ENCODE results near the gene KLHL29. TPM values are rescaled to one million over a fixed set of nuclear protein-coding genes. Genes with fewer than 3 reads are reported as not detected.

Gene KLHL29
- total RNA-seq, 1 experiment from 2014 or later, result 7.7 TPM

DNA sequence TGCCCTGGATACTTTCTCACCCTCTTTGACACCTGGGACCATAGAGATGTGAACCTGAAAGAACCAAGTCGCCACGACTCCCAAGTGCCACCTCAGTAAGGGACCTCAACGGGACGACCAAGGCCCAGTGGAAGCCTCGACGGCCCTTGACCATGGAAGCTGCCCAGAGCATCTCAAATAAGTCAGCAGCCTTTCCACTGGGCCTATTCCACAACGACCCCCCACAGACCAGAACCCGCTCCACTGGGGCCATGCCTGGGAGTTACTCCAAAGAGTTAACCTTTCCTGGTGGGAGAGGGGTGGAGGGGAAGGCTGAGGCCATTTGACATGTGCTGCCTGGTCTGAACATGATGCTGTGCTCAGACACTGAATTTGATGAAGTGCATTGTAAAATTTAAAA is 146.9 kb downstream of the KLHL29 start:
- Histone ChIP-seq H3K36me3 (ENCODE audit: control insufficient read depth, insufficient read depth, low read length) (no peaks in the 10 kb centered on the region), H3K4me3 (ENCODE audit: low read depth in 2 of 2, low read length in 2 of 2) (no peak overlapping the region), H3K4me1 (ENCODE audit: control insufficient read depth, insufficient read depth, low read length) (peaks cover 4% of the 10 kb centered on the region; the same call in 1 of the 2 replicates), H3K27ac (ENCODE audit: low read length) (no peak overlapping the region), H3K27me3 (ENCODE audit: control insufficient read depth, insufficient read depth, low read length) (no peaks in the 10 kb centered on the region), H3K9me3 (ENCODE audit: control insufficient read depth, insufficient read depth, low read depth, low read length) (no peaks in the 10 kb centered on the region)
- ATAC-seq (no peak), DNase-seq (ENCODE audit: low read depth, low spot score) (no peak)
- intact Hi-C loops (cut with micrococcal nuclease; ENCODE audit: unreplicated experiment), result no loop called here
- BruUV-seq (replicated peaks), result no TSS peak
- CTCF ChIA-PET, result no interaction called here
- TF ChIP-seq TCF7L2 (IDR thresholded peaks at IDR 0.05; ENCODE audit: low read depth, low read length), result no peak
- no peak for TF ChIP-seq SIN3A (IDR thresholded peaks at IDR 0.05; ENCODE audit: borderline replicate concordance, insufficient read depth, low read depth, low read length)
- TF ChIP-seq POLR2AphosphoS5 (IDR thresholded peaks at IDR 0.05; ENCODE audit: low read depth, low read length), result no peak
- TF ChIP-seq, protein P1, sequence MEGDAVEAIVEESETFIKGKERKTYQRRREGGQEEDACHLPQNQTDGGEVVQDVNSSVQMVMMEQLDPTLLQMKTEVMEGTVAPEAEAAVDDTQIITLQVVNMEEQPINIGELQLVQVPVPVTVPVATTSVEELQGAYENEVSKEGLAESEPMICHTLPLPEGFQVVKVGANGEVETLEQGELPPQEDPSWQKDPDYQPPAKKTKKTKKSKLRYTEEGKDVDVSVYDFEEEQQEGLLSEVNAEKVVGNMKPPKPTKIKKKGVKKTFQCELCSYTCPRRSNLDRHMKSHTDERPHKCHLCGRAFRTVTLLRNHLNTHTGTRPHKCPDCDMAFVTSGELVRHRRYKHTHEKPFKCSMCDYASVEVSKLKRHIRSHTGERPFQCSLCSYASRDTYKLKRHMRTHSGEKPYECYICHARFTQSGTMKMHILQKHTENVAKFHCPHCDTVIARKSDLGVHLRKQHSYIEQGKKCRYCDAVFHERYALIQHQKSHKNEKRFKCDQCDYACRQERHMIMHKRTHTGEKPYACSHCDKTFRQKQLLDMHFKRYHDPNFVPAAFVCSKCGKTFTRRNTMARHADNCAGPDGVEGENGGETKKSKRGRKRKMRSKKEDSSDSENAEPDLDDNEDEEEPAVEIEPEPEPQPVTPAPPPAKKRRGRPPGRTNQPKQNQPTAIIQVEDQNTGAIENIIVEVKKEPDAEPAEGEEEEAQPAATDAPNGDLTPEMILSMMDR (IDR thresholded peaks at IDR 0.05), result no peak
- TF ChIP-seq, protein P2, sequence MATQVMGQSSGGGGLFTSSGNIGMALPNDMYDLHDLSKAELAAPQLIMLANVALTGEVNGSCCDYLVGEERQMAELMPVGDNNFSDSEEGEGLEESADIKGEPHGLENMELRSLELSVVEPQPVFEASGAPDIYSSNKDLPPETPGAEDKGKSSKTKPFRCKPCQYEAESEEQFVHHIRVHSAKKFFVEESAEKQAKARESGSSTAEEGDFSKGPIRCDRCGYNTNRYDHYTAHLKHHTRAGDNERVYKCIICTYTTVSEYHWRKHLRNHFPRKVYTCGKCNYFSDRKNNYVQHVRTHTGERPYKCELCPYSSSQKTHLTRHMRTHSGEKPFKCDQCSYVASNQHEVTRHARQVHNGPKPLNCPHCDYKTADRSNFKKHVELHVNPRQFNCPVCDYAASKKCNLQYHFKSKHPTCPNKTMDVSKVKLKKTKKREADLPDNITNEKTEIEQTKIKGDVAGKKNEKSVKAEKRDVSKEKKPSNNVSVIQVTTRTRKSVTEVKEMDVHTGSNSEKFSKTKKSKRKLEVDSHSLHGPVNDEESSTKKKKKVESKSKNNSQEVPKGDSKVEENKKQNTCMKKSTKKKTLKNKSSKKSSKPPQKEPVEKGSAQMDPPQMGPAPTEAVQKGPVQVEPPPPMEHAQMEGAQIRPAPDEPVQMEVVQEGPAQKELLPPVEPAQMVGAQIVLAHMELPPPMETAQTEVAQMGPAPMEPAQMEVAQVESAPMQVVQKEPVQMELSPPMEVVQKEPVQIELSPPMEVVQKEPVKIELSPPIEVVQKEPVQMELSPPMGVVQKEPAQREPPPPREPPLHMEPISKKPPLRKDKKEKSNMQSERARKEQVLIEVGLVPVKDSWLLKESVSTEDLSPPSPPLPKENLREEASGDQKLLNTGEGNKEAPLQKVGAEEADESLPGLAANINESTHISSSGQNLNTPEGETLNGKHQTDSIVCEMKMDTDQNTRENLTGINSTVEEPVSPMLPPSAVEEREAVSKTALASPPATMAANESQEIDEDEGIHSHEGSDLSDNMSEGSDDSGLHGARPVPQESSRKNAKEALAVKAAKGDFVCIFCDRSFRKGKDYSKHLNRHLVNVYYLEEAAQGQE (IDR thresholded peaks at IDR 0.05; ENCODE audit: insufficient read depth in 1 of 2, low read depth in 2 of 2, low read length in 1 of 2), result no peak
- POLR2A ChIA-PET, result no interaction called here
- in situ Hi-C loops (cut with HindIII; ENCODE audit: low pct_unique_long_range_greater_than_20kb, low sequenced_read_pairs), result no loop called here

DNA sequence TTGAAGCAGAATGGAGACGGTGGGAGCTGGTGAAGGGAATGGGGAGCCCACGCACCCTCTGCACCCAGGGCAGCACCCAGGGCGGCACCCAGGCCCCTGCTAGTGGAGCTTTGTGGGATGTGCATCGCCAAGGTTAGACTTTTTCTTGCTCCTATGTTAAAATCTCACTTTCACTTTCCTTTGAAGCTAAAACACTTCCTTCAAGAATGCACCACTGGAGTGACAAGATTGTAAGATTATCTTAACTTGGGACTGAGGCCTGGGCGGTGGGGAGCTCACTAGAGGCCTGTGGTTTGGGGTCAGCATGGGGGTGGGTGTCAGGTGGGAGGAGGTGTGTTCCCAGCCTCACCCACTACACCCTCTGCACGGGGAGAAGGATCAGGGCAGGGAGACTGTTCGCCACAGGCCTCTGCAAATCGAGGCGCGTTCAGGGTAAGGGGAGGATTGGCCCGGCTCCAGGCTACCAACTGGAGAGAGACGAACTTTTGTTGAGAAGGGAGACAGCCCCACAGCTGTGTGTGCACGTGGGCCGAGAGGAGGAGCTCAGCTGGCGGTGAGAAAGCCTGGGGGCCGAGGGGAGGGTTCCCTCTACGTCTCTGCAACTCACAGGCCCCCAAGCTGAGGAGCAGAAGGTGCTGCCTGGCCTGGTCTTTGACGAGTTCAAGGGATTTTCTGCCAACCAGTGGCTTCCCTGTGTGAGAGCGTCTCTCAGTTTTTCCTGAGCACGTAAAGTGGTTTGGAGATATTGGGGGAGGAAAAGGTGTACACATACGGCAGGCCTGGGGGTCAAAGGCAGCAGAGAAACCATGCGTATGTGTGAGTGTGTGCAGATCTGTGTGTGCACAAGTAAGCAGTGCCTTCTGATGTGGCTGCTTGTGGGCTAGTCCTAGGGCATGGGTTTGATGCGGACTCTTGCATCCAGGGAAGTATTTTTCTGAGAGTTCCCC is 147.7 kb downstream of the KLHL29 start:
- Histone ChIP-seq H3K4me1 (ENCODE audit: control insufficient read depth, insufficient read depth, low read length) (peaks cover 4% of the 10 kb centered on the region; the same call in 1 of the 2 replicates), H3K27me3 (ENCODE audit: control insufficient read depth, insufficient read depth, low read length) (no peaks in the 10 kb centered on the region), H3K9me3 (ENCODE audit: control insufficient read depth, insufficient read depth, low read depth, low read length) (no peaks in the 10 kb centered on the region), H3K4me3 (ENCODE audit: low read depth in 2 of 2, low read length in 2 of 2) (no peak overlapping the region), H3K36me3 (ENCODE audit: control insufficient read depth, insufficient read depth, low read length) (no peaks in the 10 kb centered on the region), H3K27ac (ENCODE audit: low read length) (no peak overlapping the region)
- TF ChIP-seq TCF7L2 (IDR thresholded peaks at IDR 0.05; ENCODE audit: low read depth, low read length) (no peak), POLR2AphosphoS5 (IDR thresholded peaks at IDR 0.05; ENCODE audit: low read depth, low read length) (no peak)
- intact Hi-C loops (cut with micrococcal nuclease; ENCODE audit: unreplicated experiment) (no loop called here), in situ Hi-C loops (cut with HindIII; ENCODE audit: low pct_unique_long_range_greater_than_20kb, low sequenced_read_pairs) (no loop called here)
- ATAC-seq, result 0 out of 2 replicates have a peak, but pooled peaks have one; percentile 18
- ChIA-PET CTCF (no interaction called here), POLR2A (no interaction called here)
- no peak for DNase-seq (ENCODE audit: low read depth, low spot score)
- BruUV-seq (replicated peaks), result no TSS peak

DNA sequence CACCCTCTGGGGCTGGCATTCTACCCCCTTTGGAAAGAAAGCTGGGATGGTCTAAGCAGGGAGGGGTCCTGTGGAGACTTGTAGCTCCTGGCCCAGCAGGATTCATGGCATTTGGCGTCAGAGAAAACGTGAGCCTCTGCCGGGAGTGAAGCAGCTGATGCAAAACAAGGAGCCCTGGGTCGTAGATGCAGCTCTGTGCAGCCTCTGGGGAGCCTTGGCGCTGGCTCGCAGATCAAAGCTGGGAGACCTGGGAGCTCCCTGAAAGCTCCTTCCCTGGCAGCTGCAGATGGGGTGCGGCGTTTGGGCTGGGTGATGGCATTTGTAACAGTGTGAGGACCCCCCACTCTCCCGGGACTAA is 148.3 kb downstream of the KLHL29 start:
- in situ Hi-C loops (cut with HindIII; ENCODE audit: low pct_unique_long_range_greater_than_20kb, low sequenced_read_pairs), result no loop called here
- DNase-seq (ENCODE audit: low read depth, low spot score) (no peak), ATAC-seq (0 out of 2 replicates have a peak, but pooled peaks have one; percentile 9)
- POLR2A ChIA-PET, result no interaction called here
- H3K4me1 ChIP-seq (ENCODE audit: control insufficient read depth, insufficient read depth, low read length), result peaks cover 4% of the 10 kb centered on the region; the same call in 1 of the 2 replicates
- no peaks in the 10 kb centered on the region for H3K27me3 ChIP-seq (ENCODE audit: control insufficient read depth, insufficient read depth, low read length)
- no peak overlapping the region for H3K4me3 ChIP-seq (ENCODE audit: low read depth in 2 of 2, low read length in 2 of 2)
- TF ChIP-seq TCF7L2 (IDR thresholded peaks at IDR 0.05; ENCODE audit: low read depth, low read length) (no peak), POLR2AphosphoS5 (IDR thresholded peaks at IDR 0.05; ENCODE audit: low read depth, low read length) (no peak), SIN3A (IDR thresholded peaks at IDR 0.05; ENCODE audit: borderline replicate concordance, insufficient read depth, low read depth, low read length) (no peak)
- TF ChIP-seq, protein P2 (IDR thresholded peaks at IDR 0.05; ENCODE audit: insufficient read depth in 1 of 2, low read depth in 2 of 2, low read length in 1 of 2), result no peak
- TF ChIP-seq, protein P1 (IDR thresholded peaks at IDR 0.05), result no peak
- no peaks in the 10 kb centered on the region for H3K9me3 ChIP-seq (ENCODE audit: control insufficient read depth, insufficient read depth, low read depth, low read length)
- CTCF ChIA-PET, result no interaction called here
- no peak overlapping the region for H3K27ac ChIP-seq (ENCODE audit: low read length)
- BruUV-seq (replicated peaks), result no TSS peak
- intact Hi-C loops (cut with micrococcal nuclease; ENCODE audit: unreplicated experiment), result no loop called here
- H3K36me3 ChIP-seq (ENCODE audit: control insufficient read depth, insufficient read depth, low read length), result no peaks in the 10 kb centered on the region

Measured in Panc1 (cell line).